ENCODE measurements around the gene NOTCH4. TPM values are rescaled to one million over a fixed set of nuclear protein-coding genes. Genes with fewer than 3 reads are reported as not detected.

NOTCH4 gene
- total and polyA plus RNA-seq, 9 of the 15 experiments (the other 6 are each of a cell fraction or from before 2014, with no cell fraction given) = 0.24 to 4.3 (median 1.7) TPM

DNA sequence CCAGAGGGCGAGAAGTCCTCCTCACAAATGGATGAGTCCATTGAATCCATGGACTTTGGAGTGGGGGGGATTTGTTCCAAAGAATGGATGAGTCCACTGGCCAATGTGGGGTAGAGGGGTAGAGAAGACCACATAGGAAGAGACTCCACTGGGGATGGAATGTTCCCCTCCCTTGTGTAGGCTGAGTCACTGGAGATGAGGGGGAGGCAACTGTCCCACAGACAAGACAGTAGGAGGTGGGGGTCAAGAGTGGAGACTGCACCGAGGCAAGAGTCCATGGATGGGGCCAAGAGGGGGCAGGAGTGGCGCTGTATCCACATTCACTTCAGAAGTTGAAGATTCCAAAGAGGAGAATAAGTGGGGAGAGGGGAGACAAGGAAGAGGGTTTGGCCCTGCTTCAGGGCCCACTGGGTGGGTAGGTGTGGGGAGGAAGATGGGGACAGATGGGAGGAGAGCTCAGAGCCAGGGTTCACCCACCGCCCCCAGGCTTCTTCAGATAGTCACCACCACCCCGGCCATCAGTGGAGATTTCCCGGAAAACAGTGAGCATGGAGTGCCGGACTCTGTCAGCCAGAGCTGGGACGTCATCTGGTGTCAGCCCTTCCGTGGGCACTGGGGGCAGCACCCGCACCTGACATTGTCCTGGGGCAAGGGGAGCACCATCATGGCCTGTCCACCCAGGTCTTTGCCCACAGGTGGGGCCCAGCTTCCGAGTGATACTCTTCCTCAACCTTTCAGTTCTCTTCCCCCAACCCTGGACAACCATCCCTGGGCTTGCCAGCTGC, 54.9 kb downstream of the NOTCH4 start:
- no peaks in the 10 kb centered on the region for H4K20me1 ChIP-seq (replicated peaks; ENCODE audit: control insufficient read depth, insufficient read depth, low read length)
- 42% methylated on average over 11 of the region's 11 CpGs for WGBS (ENCODE audit: insufficient coverage, low coverage, missing lambda C conversion rate)
- TF ChIP-seq LARP7 (IDR thresholded peaks at IDR 0.05) (no peak), NFATC3 (IDR thresholded peaks at IDR 0.05) (no peak), MBD2 (IDR thresholded peaks at IDR 0.05; ENCODE audit: borderline replicate concordance, low read depth) (peak; percentile 46; the same call in 1 of the 2 replicates), KLF13 (tag; IDR thresholded peaks at IDR 0.05; ENCODE audit: borderline replicate concordance, low read depth) (no peak), SMARCA4 (IDR thresholded peaks at IDR 0.05) (peak; percentile 76), ZC3H11A (IDR thresholded peaks at IDR 0.05; ENCODE audit: low read depth, low read length) (no peak), PHB2 (IDR thresholded peaks at IDR 0.05; ENCODE audit: low read depth) (no peak), ASH1L (IDR thresholded peaks at IDR 0.05; ENCODE audit: borderline replicate concordance, low read depth, partially characterized antibody) (no peak), CEBPB (tag; IDR thresholded peaks at IDR 0.05) (no peak), NR2C1 (IDR thresholded peaks at IDR 0.05) (no peak), NR2C1 (tag; IDR thresholded peaks at IDR 0.05) (no peak), KDM2B (CRISPR knock-in tag; IDR thresholded peaks at IDR 0.05) (no peak), ZFP30 (CRISPR knock-in tag; IDR thresholded peaks at IDR 0.05; ENCODE audit: borderline replicate concordance) (no peak), PURB (CRISPR knock-in tag; IDR thresholded peaks at IDR 0.05; ENCODE audit: low read depth) (no peak), POU5F1 (IDR thresholded peaks at IDR 0.05; ENCODE audit: borderline replicate concordance, low read depth, low read length, partially characterized antibody) (no peak), ZNF764 (CRISPR knock-in tag; IDR thresholded peaks at IDR 0.05; ENCODE audit: low read depth) (no peak)
- TF ChIP-seq, protein P1, sequence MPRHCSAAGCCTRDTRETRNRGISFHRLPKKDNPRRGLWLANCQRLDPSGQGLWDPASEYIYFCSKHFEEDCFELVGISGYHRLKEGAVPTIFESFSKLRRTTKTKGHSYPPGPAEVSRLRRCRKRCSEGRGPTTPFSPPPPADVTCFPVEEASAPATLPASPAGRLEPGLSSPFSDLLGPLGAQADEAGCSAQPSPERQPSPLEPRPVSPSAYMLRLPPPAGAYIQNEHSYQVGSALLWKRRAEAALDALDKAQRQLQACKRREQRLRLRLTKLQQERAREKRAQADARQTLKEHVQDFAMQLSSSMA (CRISPR knock-in tag; IDR thresholded peaks at IDR 0.05) = no peak
- TF ChIP-seq, protein P2, sequence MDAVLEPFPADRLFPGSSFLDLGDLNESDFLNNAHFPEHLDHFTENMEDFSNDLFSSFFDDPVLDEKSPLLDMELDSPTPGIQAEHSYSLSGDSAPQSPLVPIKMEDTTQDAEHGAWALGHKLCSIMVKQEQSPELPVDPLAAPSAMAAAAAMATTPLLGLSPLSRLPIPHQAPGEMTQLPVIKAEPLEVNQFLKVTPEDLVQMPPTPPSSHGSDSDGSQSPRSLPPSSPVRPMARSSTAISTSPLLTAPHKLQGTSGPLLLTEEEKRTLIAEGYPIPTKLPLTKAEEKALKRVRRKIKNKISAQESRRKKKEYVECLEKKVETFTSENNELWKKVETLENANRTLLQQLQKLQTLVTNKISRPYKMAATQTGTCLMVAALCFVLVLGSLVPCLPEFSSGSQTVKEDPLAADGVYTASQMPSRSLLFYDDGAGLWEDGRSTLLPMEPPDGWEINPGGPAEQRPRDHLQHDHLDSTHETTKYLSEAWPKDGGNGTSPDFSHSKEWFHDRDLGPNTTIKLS (IDR thresholded peaks at IDR 0.05; ENCODE audit: borderline replicate concordance, low read depth) = no peak
- TF ChIP-seq, protein P3, sequence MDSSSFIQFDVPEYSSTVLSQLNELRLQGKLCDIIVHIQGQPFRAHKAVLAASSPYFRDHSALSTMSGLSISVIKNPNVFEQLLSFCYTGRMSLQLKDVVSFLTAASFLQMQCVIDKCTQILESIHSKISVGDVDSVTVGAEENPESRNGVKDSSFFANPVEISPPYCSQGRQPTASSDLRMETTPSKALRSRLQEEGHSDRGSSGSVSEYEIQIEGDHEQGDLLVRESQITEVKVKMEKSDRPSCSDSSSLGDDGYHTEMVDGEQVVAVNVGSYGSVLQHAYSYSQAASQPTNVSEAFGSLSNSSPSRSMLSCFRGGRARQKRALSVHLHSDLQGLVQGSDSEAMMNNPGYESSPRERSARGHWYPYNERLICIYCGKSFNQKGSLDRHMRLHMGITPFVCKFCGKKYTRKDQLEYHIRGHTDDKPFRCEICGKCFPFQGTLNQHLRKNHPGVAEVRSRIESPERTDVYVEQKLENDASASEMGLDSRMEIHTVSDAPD (CRISPR knock-in tag; IDR thresholded peaks at IDR 0.05) = no peak

More for the DNA sequence above, 54.9 kb downstream of the NOTCH4 start:
- no peaks in the 10 kb centered on the region for H3K9me3 ChIP-seq (replicated peaks; ENCODE audit: control insufficient read depth, insufficient read depth, low read depth, low read length)
- H3K9me1 ChIP-seq (ENCODE audit: control insufficient read depth, insufficient read depth, low read length) = no peaks in the 10 kb centered on the region
- in situ Hi-C loops (cut with MboI) (no loop called here), intact Hi-C loops (cut with micrococcal nuclease) (loop anchor here (2.0 to 5.0 kb wide), 2 partner anchors 26 to 52 kb away; no protein-coding TSS in a partner anchor)
- H3K27ac ChIP-seq (ENCODE audit: extremely low read depth, low read depth, low read length) = peak overlapping the region; percentile 83
- no peak overlapping the region for H2AFZ ChIP-seq (ENCODE audit: low read depth, low read length)
- peaks cover 51 to 57% of the 10 kb centered on the region in 2 experiments for H3K4me1 ChIP-seq (replicated peaks in 1 of 2; ENCODE audit: control insufficient read depth in 2 of 2, insufficient read depth in 2 of 2, low read length in 2 of 2)
- H3K79me2 ChIP-seq (ENCODE audit: control insufficient read depth, insufficient read depth, low read length) = peaks cover 19% of the 10 kb centered on the region
- DNase-seq (ENCODE audit: extremely low read depth in 1 of 4, low spot score in 3 of 4) (peak; percentile 76 to 82 (median 78)), ATAC-seq (peak; percentile 73), FAIRE-seq (peak; percentile 82)
- no TSS peak for BruUV-seq (replicated peaks)
- CTCF ChIA-PET (ENCODE audit: low intra/inter-chr PET ratio) = no interaction called here
- H3K4me2 ChIP-seq (ENCODE audit: insufficient read depth, low read length) = peak overlapping the region; percentile 65
- peak overlapping the region; percentile 27 to 65 for H3K9ac ChIP-seq (ENCODE audit: insufficient read depth in 1 of 2, low read depth in 2 of 2, low read length in 2 of 2)
- POLR2A ChIA-PET = interaction anchor here (1.1 to 2.2 kb wide), 5 partner anchors 8 to 201 kb away, joined by 4 to 25 read pairs (median 5); partner anchors contain the start of genes AGPAT1 and FKBPL
- peaks cover 67% of the 10 kb centered on the region for H3K36me3 ChIP-seq (ENCODE audit: control insufficient read depth, insufficient read depth, low read length)
- H3K4me3 ChIP-seq = no peak overlapping the region
- no peaks in the 10 kb centered on the region for H3K27me3 ChIP-seq (ENCODE audit: control insufficient read depth in 2 of 2, insufficient read depth in 2 of 2, low read length in 2 of 2)

All from K562 (cell line).